ENCODE results near the gene PTPRK. TPM values are rescaled to one million over a fixed set of nuclear protein-coding genes. Genes with fewer than 3 reads are reported as not detected.
A peak's percentile ranks its signal among the peaks of the same experiment; 100 is the strongest.

PTPRK gene
- total RNA-seq, 4 donors from 2014 or later = 88.0 to 187 (median 136) TPM

GRCh38 chr6:128266946-128267345, 253.5 kb downstream of the PTPRK start:
- Histone ChIP-seq H3K36me3 (no peaks in the 10 kb centered on the region), H3K9me3 (no peaks in the 10 kb centered on the region), H3K27ac (no peak overlapping the region), H3K27me3 (no peaks in the 10 kb centered on the region), H3K4me3 (no peak overlapping the region), H3K4me1 (no peaks in the 10 kb centered on the region)
- DNase-seq = no peak
- in situ Hi-C loops (cut with MboI; ENCODE audit: low pct_ligation_motif_present in 1 of 4, low pct_unique_long_range_greater_than_20kb in 1 of 4, low sequenced_read_pairs in 3 of 4) = no loop called here
- intact Hi-C loops (cut with DNase I; ENCODE audit: low total_unique reads) = no loop called here
- WGBS, 2 donors (ENCODE audit: low coverage in 1 of 2) = 81 to 82% methylated on average over 1 of the region's 1 CpG
- TF ChIP-seq POLR2AphosphoS5 (IDR thresholded peaks at IDR 0.05) (no peak), EP300 (IDR thresholded peaks at IDR 0.05; ENCODE audit: low read depth) (no peak), CTCF (IDR thresholded peaks at IDR 0.05) (no peak), POLR2A (IDR thresholded peaks at IDR 0.05) (no peak)

GRCh38 chr6:128265706-128266105, 254.7 kb downstream of the PTPRK start:
- TF ChIP-seq POLR2AphosphoS5 (IDR thresholded peaks at IDR 0.05) = no peak
- TF ChIP-seq CTCF (IDR thresholded peaks at IDR 0.05) = no peak
- no peak for TF ChIP-seq POLR2A (IDR thresholded peaks at IDR 0.05)
- no peak for TF ChIP-seq EP300 (IDR thresholded peaks at IDR 0.05; ENCODE audit: low read depth)
- Histone ChIP-seq H3K4me3 (no peak overlapping the region), H3K27ac (no peak overlapping the region), H3K27me3 (no peaks in the 10 kb centered on the region), H3K9me3 (no peaks in the 10 kb centered on the region), H3K36me3 (no peaks in the 10 kb centered on the region), H3K4me1 (peaks cover 0 to under 1% (median 0%) of the 10 kb centered on the region in 4 donors)
- intact Hi-C loops (cut with DNase I; ENCODE audit: low total_unique reads) = no loop called here
- in situ Hi-C loops (cut with MboI; ENCODE audit: low pct_ligation_motif_present in 1 of 4, low pct_unique_long_range_greater_than_20kb in 1 of 4, low sequenced_read_pairs in 3 of 4) = no loop called here
- no peak for DNase-seq
- WGBS, 2 donors (ENCODE audit: low coverage in 1 of 2) = 90 to 96% methylated on average over 3 of the region's 3 CpGs

- no peak for TF ChIP-seq POLR2A (IDR thresholded peaks at IDR 0.05)
- TF ChIP-seq POLR2AphosphoS5 (IDR thresholded peaks at IDR 0.05) = no peak
- no peak for TF ChIP-seq CTCF (IDR thresholded peaks at IDR 0.05)
- TF ChIP-seq EP300 (IDR thresholded peaks at IDR 0.05; ENCODE audit: low read depth) = no peak
- Histone ChIP-seq H3K36me3 (no peaks in the 10 kb centered on the region), H3K27ac (no peak overlapping the region), H3K27me3 (no peaks in the 10 kb centered on the region), H3K9me3 (no peaks in the 10 kb centered on the region), H3K4me1 (peaks cover 0 to 20% (median 5%) of the 10 kb centered on the region in 4 donors), H3K4me3 (peak overlapping the region in 1 of 4 donors; percentile 2)
- no peak for DNase-seq
- intact Hi-C loops (cut with DNase I; ENCODE audit: low total_unique reads) (no loop called here), in situ Hi-C loops (cut with MboI; ENCODE audit: low pct_ligation_motif_present in 1 of 4, low pct_unique_long_range_greater_than_20kb in 1 of 4, low sequenced_read_pairs in 3 of 4) (no loop called here)
- WGBS, 2 donors (ENCODE audit: low coverage in 1 of 2) = 70 to 78% methylated on average over 6 of the region's 6 CpGs
Measured at GRCh38 chr6:128259730-128260685, 260.4 kb downstream of the PTPRK start.

- in situ Hi-C loops (cut with MboI; ENCODE audit: low pct_ligation_motif_present in 1 of 4, low pct_unique_long_range_greater_than_20kb in 1 of 4, low sequenced_read_pairs in 3 of 4) = no loop called here
- Histone ChIP-seq H3K27ac (no peak overlapping the region), H3K4me3 (peak overlapping the region in 1 of 4 donors; percentile 2), H3K4me1 (peaks cover 0 to 20% (median 5%) of the 10 kb centered on the region in 4 donors), H3K36me3 (no peaks in the 10 kb centered on the region), H3K27me3 (no peaks in the 10 kb centered on the region), H3K9me3 (no peaks in the 10 kb centered on the region)
- TF ChIP-seq EP300 (IDR thresholded peaks at IDR 0.05; ENCODE audit: low read depth) = no peak
- TF ChIP-seq POLR2AphosphoS5 (IDR thresholded peaks at IDR 0.05) = no peak
- no peak for TF ChIP-seq CTCF (IDR thresholded peaks at IDR 0.05)
- no peak for TF ChIP-seq POLR2A (IDR thresholded peaks at IDR 0.05)
- DNase-seq = no peak
- 24 to 33% methylated on average over 2 of the region's 2 CpGs for WGBS, 2 donors (ENCODE audit: low coverage in 1 of 2)
- intact Hi-C loops (cut with DNase I; ENCODE audit: low total_unique reads) = no loop called here
Measured at GRCh38 chr6:128259029-128259724, 261.2 kb downstream of the PTPRK start.

Measured in transverse colon (tissue), 4 donors.